HepG2 (cell line): ENCODE measurements around the gene DNAJC2. TPM values are rescaled to one million over a fixed set of nuclear protein-coding genes. Genes with fewer than 3 reads are reported as not detected.

Source experiments
- ATAC-seq: fragments of 200-7000 bp; cut with Tn5 transposase; 3 replicates; pipeline ENCODE4 v1.9.1; 2020; ENCODE audit warnings: mild to moderate bottlenecking, moderate library complexity
- BruUV-seq: library from RNA; stranded (reverse); fragments of 400-500 nt; replicated peaks from 2 replicates; lab custom pipeline; 2021; lab: Mats Ljungman, UMichigan
- CTCF ChIA-PET: fragments of 300-600 bp; formaldehyde crosslinking; extraction: SDS; loops from one replicate; lab custom pipeline; 2021; ENCODE audit warnings: low total read pairs, inconsistent platforms, low intra/inter-chr PET ratio; lab: Yijun Ruan, JAX
- POLR2A ChIA-PET: fragments of 350-600 bp; sonication (Branson Sonifier 250); formaldehyde crosslinking; loops from one replicate; lab custom pipeline; 2020; ENCODE audit warnings: antibody characterized with exemption, inconsistent platforms; lab: Yijun Ruan, JAX
- DNase-seq: peaks from one replicate; pipeline ENCODE4 v3.0.0-alpha.2; 2015; ENCODE audit warnings: low spot score
- FAIRE-seq: peaks from 3 replicates; lab custom pipeline; 2011; peaks lifted over from hg19 to GRCh38; lab: Jason Lieb, UNC
- H2AFZ ChIP-seq: one replicate; pipeline ENCODE4 v1.6.1; 2011; ENCODE audit warnings: low read length, inconsistent platforms
- H3K27ac ChIP-seq: fragments of 300-600 bp; 3 replicates; pipeline ENCODE4 v1.8.0; 2011; ENCODE audit warnings: mixed run types, mild to moderate bottlenecking, mixed read lengths, low read length, inconsistent platforms; ENCODE audit not compliant: insufficient read depth; ENCODE audit errors: extremely low read length
- H3K27me3 ChIP-seq, 2 experiments: fragments of 200-600 bp in 1 of 2; 2 replicates in 1 of 2; 3 replicates in 1 of 2; pipeline versions ENCODE4 v1.6.0 to v1.8.0; 2011; ENCODE audit warnings: low read length in 2 of 2, mild to moderate bottlenecking in 2 of 2, moderate library complexity in 2 of 2, inconsistent platforms in 1 of 2; ENCODE audit not compliant: insufficient read depth in 2 of 2, control insufficient read depth in 1 of 2
- H3K36me3 ChIP-seq, 2 experiments: fragments of 200-600 bp in 1 of 2; replicated peaks in 1 of 2; 2 replicates in 1 of 2; 3 replicates in 1 of 2; pipeline versions ENCODE4 v1.5.1 to v1.8.0; 2011; ENCODE audit warnings: low read length in 2 of 2, inconsistent platforms in 1 of 2; ENCODE audit not compliant: insufficient read depth in 2 of 2, control insufficient read depth in 1 of 2
- H3K4me1 ChIP-seq: 2 replicates; pipeline ENCODE4 v1.5.1; 2012; ENCODE audit warnings: low read length, inconsistent platforms; ENCODE audit not compliant: insufficient read depth
- H3K4me2 ChIP-seq: 2 replicates; pipeline ENCODE4 v1.6.0; 2011; ENCODE audit warnings: low read depth, low read length, inconsistent platforms
- H3K4me3 ChIP-seq, 3 experiments: fragments of 200-600 bp in 1 of 3; sonication (generic), shearing (Covaris generic) in 1 of 3; replicated peaks in 1 of 3; 2 replicates each; pipeline ENCODE4 v1.5.1; 2011 to 2016; ENCODE audit warnings: low read length in 3 of 3, inconsistent platforms in 2 of 3, low read depth in 2 of 3, mild to moderate bottlenecking in 2 of 3, control low read depth in 1 of 3, mixed read lengths in 1 of 3; ENCODE audit not compliant: insufficient read depth in 1 of 3
- H3K79me2 ChIP-seq: one replicate; pipeline ENCODE4 v1.6.1; 2011; ENCODE audit warnings: low read length, inconsistent platforms; ENCODE audit not compliant: insufficient read depth
- H3K9ac ChIP-seq: 2 replicates; pipeline ENCODE4 v1.6.0; 2011; ENCODE audit warnings: mild to moderate bottlenecking, low read depth, low read length, inconsistent platforms; ENCODE audit not compliant: insufficient read depth
- H3K9me3 ChIP-seq: 2 replicates; pipeline ENCODE4 v1.5.1; 2012; ENCODE audit warnings: mild to moderate bottlenecking, low read length
- H4K20me1 ChIP-seq: 2 replicates; pipeline ENCODE4 v1.6.0; 2011; ENCODE audit warnings: inconsistent platforms, mild to moderate bottlenecking, low read length, moderate library complexity; ENCODE audit not compliant: insufficient read depth
- FOXO1 ChIP-seq: sonication (generic); formaldehyde crosslinking; IDR thresholded peaks from 2 replicates; pipeline ENCODE4 v1.4.0; 2020; ENCODE audit warnings: missing genetic modification reagents
- MATR3 ChIP-seq: sonication (generic); formaldehyde crosslinking; IDR thresholded peaks from 2 replicates; pipeline ENCODE4 v1.4.0; 2020; ENCODE audit warnings: missing genetic modification reagents
- MIER3 ChIP-seq: IDR thresholded peaks from 2 replicates; pipeline ENCODE4 v1.6.1; 2016; ENCODE audit warnings: missing compliant biosample characterization, borderline replicate concordance
- MZF1 ChIP-seq: sonication (generic); formaldehyde crosslinking; IDR thresholded peaks from 2 replicates; pipeline ENCODE4 v1.8.1; 2023; ENCODE audit warnings: mild to moderate bottlenecking, missing genetic modification reagents, borderline replicate concordance
- SMC3 ChIP-seq: IDR thresholded peaks from 2 replicates; pipeline ENCODE4 v1.6.1; 2011; ENCODE audit warnings: low read length, improper control_type of control experiment
- TOPORS ChIP-seq: sonication (generic); formaldehyde crosslinking; IDR thresholded peaks from 2 replicates; pipeline ENCODE4 v1.8.0; 2023; ENCODE audit warnings: mild to moderate bottlenecking, missing genetic modification reagents
- YEATS4 ChIP-seq: sonication (generic); formaldehyde crosslinking; IDR thresholded peaks from 2 replicates; pipeline ENCODE4 v1.4.0; 2020; ENCODE audit warnings: missing genetic modification reagents, borderline replicate concordance
- ZNF281 ChIP-seq: sonication (generic); formaldehyde crosslinking; IDR thresholded peaks from 2 replicates; pipeline ENCODE4 v1.4.0; 2020; ENCODE audit warnings: missing genetic modification reagents, borderline replicate concordance
- ZNF790 ChIP-seq: sonication (generic); formaldehyde crosslinking; IDR thresholded peaks from 2 replicates; pipeline ENCODE4 v1.8.0; 2022; ENCODE audit warnings: missing genetic modification reagents, mild to moderate bottlenecking, borderline replicate concordance
- whole genome bisulfite sequencing: methylation state at CpG from one replicate; pipeline ENCODE4 v1.1.6; 2017; ENCODE audit warnings: low lambda C conversion rate; 5-methylcytosine and 5-hydroxymethylcytosine counted together
- in situ Hi-C: cut with HindIII; loops from 2 replicates; pipeline ENCODE4 v1.10.0; 2017; ENCODE audit warnings: low pct_unique_long_range_greater_than_20kb; ENCODE audit not compliant: extremely low pct_ligation_motif_present
- intact Hi-C: fragments of 100-400 bp; cut with micrococcal nuclease; formaldehyde crosslinking; loops from one replicate; pipeline ENCODE4 v1.10.0; 2022; ENCODE audit not compliant: unreplicated experiment
- polyA plus RNA-seq, 8 experiments: library from polyadenylated mRNA; depleted of rRNA in 3 of 8; stranded (reverse) in 7 of 8; unstranded in 1 of 8; fragments of >200 nt; fragmentation: Illumina TruSeq in 4 of 8; extraction: Trizol in 4 of 8; gene quantifications; 2 replicates each; pipeline versions ENCODE4 v1.2.1 to v1.2.3, GENCODE V29; 2011 to 2016; ENCODE audit warnings: low read depth in 4 of 8, missing spikeins in 1 of 8, mixed read lengths in 1 of 8; ENCODE audit not compliant: insufficient read depth in 1 of 8
- total RNA-seq, 5 experiments: library from RNA; depleted of rRNA; stranded (reverse); fragments of >200 nt; fragmentation: Illumina TruSeq; extraction: Trizol; gene quantifications; 2 replicates each; pipeline ENCODE4 v1.2.3, GENCODE V29; 2016; ENCODE audit warnings: low read depth in 1 of 5

DNAJC2 gene
- total and polyA plus RNA-seq, 2 of the 13 experiments (the other 11 are each of a cell fraction or from before 2014, with no cell fraction given), result 19.6 to 42.0 TPM

- H3K79me2 ChIP-seq, result peaks cover 2% of the 10 kb centered on the region
- H3K27me3 ChIP-seq, result no peaks in the 10 kb centered on the region
- FAIRE-seq, result no peak
- ChIA-PET POLR2A (no interaction called here), CTCF (no interaction called here)
- no peak for ATAC-seq
- no peaks in the 10 kb centered on the region for H4K20me1 ChIP-seq
- H3K4me1 ChIP-seq, result no peaks in the 10 kb centered on the region
- no peak overlapping the region for H2AFZ ChIP-seq
- H3K36me3 ChIP-seq, result peaks cover 9 to 66% of the 10 kb centered on the region in 2 experiments
- TF ChIP-seq ZNF281 (CRISPR knock-in tag), result no peak
- no peak for TF ChIP-seq MATR3
- TF ChIP-seq FOXO1 (CRISPR knock-in tag), result no peak
- no peak for TF ChIP-seq MZF1
- no peak for TF ChIP-seq MIER3
- no peak for TF ChIP-seq ZNF790 (CRISPR knock-in tag)
- TF ChIP-seq SMC3, result no peak
- TF ChIP-seq TOPORS (CRISPR knock-in tag), result no peak
- TF ChIP-seq YEATS4 (CRISPR knock-in tag), result no peak
- no peak for DNase-seq
- H3K27ac ChIP-seq, result no peak overlapping the region
- no peak overlapping the region for H3K4me3 ChIP-seq
- WGBS, result 94% methylated on average over 8 of the region's 8 CpGs
- in situ Hi-C loops, result no loop called here
- intact Hi-C loops, result no loop called here
- no TSS peak for BruUV-seq
- no peak overlapping the region for H3K4me2 ChIP-seq
- no peaks in the 10 kb centered on the region for H3K9me3 ChIP-seq
- no peak overlapping the region for H3K9ac ChIP-seq
These were observed 18.8 kb downstream of the DNAJC2 start for GRCh38 chr7:103325744-103326143.
